CD14-positive monocyte (primary cell): Measurements from ENCODE around the gene KIF2A. TPM values are rescaled to one million over a fixed set of nuclear protein-coding genes. Genes with fewer than 3 reads are reported as not detected.

Experiments
- DNase-seq, 3 donors: peaks; one replicate each; pipeline ENCODE4 v3.0.0-alpha.2; 2011 to 2022
- H2AFZ ChIP-seq: 2 replicates; pipeline ENCODE4 v1.6.0; 2012; ENCODE audit warnings: mild to moderate bottlenecking, low read depth, low read length, inconsistent platforms; ENCODE audit not compliant: insufficient read depth, poor library complexity, severe bottlenecking
- H3K27ac ChIP-seq, 2 donors: 1 replicate in 1 of 2; 2 replicates in 1 of 2; pipeline ENCODE4 v1.5.1; 2012 to 2013; ENCODE audit warnings: low read length in 2 of 2, control low read depth in 1 of 2, inconsistent platforms in 1 of 2, low read depth in 1 of 2, mild to moderate bottlenecking in 1 of 2
- H3K27me3 ChIP-seq, 2 donors: one replicate each; pipeline versions ENCODE4 v1.6.0 to v1.6.1; 2011 to 2013; ENCODE audit warnings: low read length in 2 of 2; ENCODE audit not compliant: control insufficient read depth in 2 of 2, insufficient read depth in 2 of 2
- H3K36me3 ChIP-seq, 2 donors: replicated peaks in 1 of 2; 1 replicate in 1 of 2; 2 replicates in 1 of 2; pipeline versions ENCODE4 v1.5.1 to v1.6.1; 2012 to 2013; ENCODE audit warnings: low read length in 2 of 2, control low read depth in 1 of 2, inconsistent platforms in 1 of 2, mild to moderate bottlenecking in 1 of 2; ENCODE audit not compliant: insufficient read depth in 2 of 2, control insufficient read depth in 1 of 2
- H3K4me1 ChIP-seq, 2 donors: 1 replicate in 1 of 2; 2 replicates in 1 of 2; pipeline versions ENCODE4 v1.5.1 to v1.6.1; 2012 to 2013; ENCODE audit warnings: low read length in 2 of 2, control low read depth in 1 of 2, inconsistent platforms in 1 of 2, mild to moderate bottlenecking in 1 of 2, moderate library complexity in 1 of 2; ENCODE audit not compliant: insufficient read depth in 2 of 2, control insufficient read depth in 1 of 2
- H3K4me2 ChIP-seq: replicated peaks from 2 replicates; pipeline ENCODE3; 2012; ENCODE audit warnings: low read length, moderate library complexity, mild to moderate bottlenecking; ENCODE audit not compliant: poor library complexity, severe bottlenecking; ENCODE audit errors: extremely low read depth
- H3K4me3 ChIP-seq, 3 experiments: fragments of 200-600 bp in 1 of 3; sonication (generic) in 1 of 3; replicated peaks in 1 of 3; 1 replicate in 2 of 3; 2 replicates in 1 of 3; pipeline ENCODE4 v1.5.1; 2011 to 2013; ENCODE audit warnings: low read length in 3 of 3, mild to moderate bottlenecking in 3 of 3, control low read depth in 2 of 3, low read depth in 2 of 3, inconsistent platforms in 1 of 3, moderate library complexity in 1 of 3
- H3K79me2 ChIP-seq: 2 replicates; pipeline ENCODE4 v1.6.0; 2012; ENCODE audit warnings: mild to moderate bottlenecking, control low read depth, inconsistent platforms, low read length, moderate library complexity; ENCODE audit not compliant: insufficient read depth
- H3K9ac ChIP-seq: 2 replicates; pipeline ENCODE4 v1.6.0; 2017; ENCODE audit warnings: low read length, mild to moderate bottlenecking; ENCODE audit not compliant: insufficient read depth, poor library complexity, severe bottlenecking
- H3K9me3 ChIP-seq, 2 donors: replicated peaks in 1 of 2; 1 replicate in 1 of 2; 2 replicates in 1 of 2; pipeline versions ENCODE4 v1.5.1 to v1.6.1; 2012 to 2013; ENCODE audit warnings: low read length in 2 of 2, control low read depth in 1 of 2; ENCODE audit not compliant: control insufficient read depth in 1 of 2, insufficient read depth in 1 of 2
- H4K20me1 ChIP-seq: 2 replicates; pipeline ENCODE4 v1.6.0; 2012; ENCODE audit warnings: mild to moderate bottlenecking, low read length, control low read depth, moderate library complexity; ENCODE audit not compliant: insufficient read depth
- H3K27ac Mint-ChIP-seq, 7 donors: one replicate each; pipeline ENCODE4 v1.8.0; 2020; ENCODE audit warnings: mild to moderate bottlenecking in 7 of 7, mixed read lengths in 7 of 7, moderate library complexity in 6 of 7, inconsistent platforms in 2 of 7
- H3K27me3 Mint-ChIP-seq, 3 donors: one replicate each; pipeline ENCODE4 v1.8.0; 2021 to 2022; ENCODE audit warnings: low read depth in 3 of 3, mild to moderate bottlenecking in 3 of 3, mixed read lengths in 3 of 3, moderate library complexity in 3 of 3, inconsistent platforms in 1 of 3
- H3K36me3 Mint-ChIP-seq, 2 donors: one replicate each; pipeline ENCODE4 v1.8.0; 2020; ENCODE audit warnings: mixed read lengths in 2 of 2, inconsistent platforms in 1 of 2, mild to moderate bottlenecking in 1 of 2
- H3K4me1 Mint-ChIP-seq: one replicate; pipeline ENCODE4 v1.8.0; 2020; ENCODE audit warnings: mild to moderate bottlenecking, mixed read lengths
- H3K4me3 Mint-ChIP-seq, 2 donors: one replicate each; pipeline ENCODE4 v1.8.0; 2020; ENCODE audit warnings: mild to moderate bottlenecking in 2 of 2, mixed read lengths in 2 of 2, moderate library complexity in 1 of 2
- H3K9me3 Mint-ChIP-seq, 7 donors: one replicate each; pipeline ENCODE4 v1.8.0; 2020 to 2022; ENCODE audit warnings: mixed read lengths in 7 of 7, mild to moderate bottlenecking in 6 of 7, moderate library complexity in 6 of 7, inconsistent platforms in 2 of 7
- whole genome bisulfite sequencing: methylation state at CpG from one replicate; pipeline ENCODE4 v1.1.5; 2013; ENCODE audit warnings: missing lambda C conversion rate; ENCODE audit not compliant: insufficient coverage; 5-methylcytosine and 5-hydroxymethylcytosine counted together
- intact Hi-C, 2 donors: fragments of 100-400 bp; cut with micrococcal nuclease; formaldehyde crosslinking; loops; one replicate each; pipeline versions ENCODE4 v1.15.0 to v1.15.1; 2023
- polyA plus RNA-seq, 3 donors: library from polyadenylated mRNA; depleted of rRNA in 1 of 3; unstranded in 2 of 3; stranded (reverse) in 1 of 3; fragments of 300-500 nt in 2 of 3; fragments of >200 nt in 1 of 3; fragmentation: Illumina TruSeq in 2 of 3; gene quantifications; 1 replicate in 2 of 3; 2 replicates in 1 of 3; pipeline ENCODE4 v1.2.3, GENCODE V29; 2012 to 2021
- TF ChIP-seq, protein P1 (sequence below): fragments of 200-600 bp; IDR thresholded peaks from one replicate; pipeline ENCODE4 v1.8.0; 2022; ENCODE audit warnings: antibody characterized with exemption, mild to moderate bottlenecking

Gene KIF2A
- polyA plus RNA-seq, 3 donors = 9.7 to 24.6 (median 21.7) TPM

DNA sequence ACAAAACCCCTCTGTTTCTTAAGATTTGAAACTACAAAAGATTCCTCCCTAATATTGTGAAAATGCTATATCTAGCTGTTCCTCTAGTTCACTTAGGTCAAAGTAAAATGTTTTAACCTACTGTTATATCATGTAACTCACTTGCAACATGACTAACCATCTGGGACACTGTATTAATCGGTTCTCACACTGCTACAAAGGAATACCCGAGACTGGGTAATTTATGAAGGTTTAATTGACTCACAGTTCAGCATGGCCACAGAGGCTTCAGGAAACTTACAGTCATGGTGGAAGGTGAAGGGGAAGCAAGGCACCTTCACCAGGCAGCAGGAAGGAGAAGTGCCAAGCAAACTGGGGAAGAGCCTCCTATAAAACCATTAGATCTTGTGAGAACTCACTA is 63.0 kb downstream of the KIF2A start:
- TF ChIP-seq, protein P1, sequence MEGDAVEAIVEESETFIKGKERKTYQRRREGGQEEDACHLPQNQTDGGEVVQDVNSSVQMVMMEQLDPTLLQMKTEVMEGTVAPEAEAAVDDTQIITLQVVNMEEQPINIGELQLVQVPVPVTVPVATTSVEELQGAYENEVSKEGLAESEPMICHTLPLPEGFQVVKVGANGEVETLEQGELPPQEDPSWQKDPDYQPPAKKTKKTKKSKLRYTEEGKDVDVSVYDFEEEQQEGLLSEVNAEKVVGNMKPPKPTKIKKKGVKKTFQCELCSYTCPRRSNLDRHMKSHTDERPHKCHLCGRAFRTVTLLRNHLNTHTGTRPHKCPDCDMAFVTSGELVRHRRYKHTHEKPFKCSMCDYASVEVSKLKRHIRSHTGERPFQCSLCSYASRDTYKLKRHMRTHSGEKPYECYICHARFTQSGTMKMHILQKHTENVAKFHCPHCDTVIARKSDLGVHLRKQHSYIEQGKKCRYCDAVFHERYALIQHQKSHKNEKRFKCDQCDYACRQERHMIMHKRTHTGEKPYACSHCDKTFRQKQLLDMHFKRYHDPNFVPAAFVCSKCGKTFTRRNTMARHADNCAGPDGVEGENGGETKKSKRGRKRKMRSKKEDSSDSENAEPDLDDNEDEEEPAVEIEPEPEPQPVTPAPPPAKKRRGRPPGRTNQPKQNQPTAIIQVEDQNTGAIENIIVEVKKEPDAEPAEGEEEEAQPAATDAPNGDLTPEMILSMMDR = no peak
- intact Hi-C loops = no loop called here

DNA sequence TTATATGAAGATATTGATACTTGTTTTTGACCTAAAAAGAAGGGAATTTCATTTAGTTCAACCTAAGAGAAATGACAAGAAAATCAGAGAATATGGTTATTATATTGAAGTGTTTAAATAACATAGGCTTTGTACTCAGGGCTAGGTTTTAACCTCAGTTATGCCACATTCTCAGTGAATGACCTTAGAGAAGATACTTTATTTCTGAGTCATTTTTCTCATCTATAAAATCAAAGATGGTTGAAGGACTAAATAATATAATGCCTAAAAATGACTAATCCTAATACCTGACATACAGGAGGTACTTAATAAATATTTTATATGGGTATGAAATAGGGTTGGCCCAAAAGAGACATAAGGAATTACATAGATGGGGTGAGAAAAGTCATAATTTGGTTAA is 65.4 kb downstream of the KIF2A start:
- Mint-ChIP-seq H3K27ac (no peak overlapping the region), H3K36me3 (peaks cover 38 to 44% of the 10 kb centered on the region in 2 donors)

More for the DNA sequence above, 63.0 kb downstream of the KIF2A start:
- Mint-ChIP-seq H3K4me3 (no peak overlapping the region), H3K9me3 (peaks cover 0 to 3% (median 0%) of the 10 kb centered on the region in 7 donors), H3K27me3 (no peaks in the 10 kb centered on the region), H3K36me3 (peaks cover 44 to 53% of the 10 kb centered on the region in 2 donors), H3K4me1 (no peaks in the 10 kb centered on the region), H3K27ac (peak overlapping the region in 3 of 7 donors; percentile 49 to 84 (median 72))
- H3K27ac ChIP-seq = no peak overlapping the region
- WGBS = no CpG with 5 or more reads among the region's 2 CpGs
- no peaks in the 10 kb centered on the region for H3K9me3 ChIP-seq
- peak in 1 of 3 donors; percentile 12 for DNase-seq
- no peaks in the 10 kb centered on the region for H4K20me1 ChIP-seq
- H2AFZ ChIP-seq = no peak overlapping the region
- H3K36me3 ChIP-seq = peaks cover 52 to 56% of the 10 kb centered on the region in 2 donors
- no peaks in the 10 kb centered on the region for H3K27me3 ChIP-seq
- H3K4me2 ChIP-seq = no peak overlapping the region
- no peak overlapping the region for H3K4me3 ChIP-seq
- H3K4me1 ChIP-seq = no peaks in the 10 kb centered on the region
- H3K9ac ChIP-seq = no peak overlapping the region
- no peaks in the 10 kb centered on the region for H3K79me2 ChIP-seq

More for the DNA sequence above, 65.4 kb downstream of the KIF2A start:
- no peak overlapping the region for H3K4me3 Mint-ChIP-seq
- no peaks in the 10 kb centered on the region for H3K27me3 Mint-ChIP-seq
- Histone ChIP-seq H3K27ac (no peak overlapping the region), H3K9me3 (no peaks in the 10 kb centered on the region), H3K4me1 (no peaks in the 10 kb centered on the region), H3K4me2 (no peak overlapping the region), H2AFZ (no peak overlapping the region), H4K20me1 (no peaks in the 10 kb centered on the region), H3K9ac (no peak overlapping the region), H3K79me2 (no peaks in the 10 kb centered on the region), H3K36me3 (peaks cover 54 to 55% of the 10 kb centered on the region in 2 donors), H3K4me3 (no peak overlapping the region), H3K27me3 (no peaks in the 10 kb centered on the region)
- intact Hi-C loops = no loop called here
- no peaks in the 10 kb centered on the region for H3K4me1 Mint-ChIP-seq
- TF ChIP-seq, protein P1 = no peak
- no peak for DNase-seq
- H3K9me3 Mint-ChIP-seq = no peaks in the 10 kb centered on the region
